ENCODE data around the gene GSG1L.

Gene GSG1L

GRCh38 chr16:28027055-28027454 is 36.5 kb downstream of the GSG1L start:
- Histone ChIP-seq H3K4me3 (replicated peaks; ENCODE audit: low read depth, low read length) (no peak overlapping the region), H3K27me3 (replicated peaks; ENCODE audit: control insufficient read depth, insufficient read depth, low read length) (no peaks in the 10 kb centered on the region), H3K36me3 (ENCODE audit: control insufficient read depth, insufficient read depth, low read length) (no peaks in the 10 kb centered on the region)
- DNase-seq (ENCODE audit: extremely low read depth, insufficient read length), result no peak
- TF ChIP-seq CTCF (IDR thresholded peaks at IDR 0.05; ENCODE audit: insufficient read depth, low read length, poor library complexity, severe bottlenecking), result no peak

GRCh38 chr16:28025631-28026030 is 37.9 kb downstream of the GSG1L start:
- Histone ChIP-seq H3K27me3 (replicated peaks; ENCODE audit: control insufficient read depth, insufficient read depth, low read length) (no peaks in the 10 kb centered on the region), H3K4me3 (replicated peaks; ENCODE audit: low read depth, low read length) (no peak overlapping the region), H3K36me3 (ENCODE audit: control insufficient read depth, insufficient read depth, low read length) (no peaks in the 10 kb centered on the region)
- DNase-seq (ENCODE audit: extremely low read depth, insufficient read length), result no peak
- TF ChIP-seq CTCF (IDR thresholded peaks at IDR 0.05; ENCODE audit: insufficient read depth, low read length, poor library complexity, severe bottlenecking), result no peak

GRCh38 chr16:28019218-28019617 is 44.3 kb downstream of the GSG1L start:
- DNase-seq (ENCODE audit: extremely low read depth, insufficient read length), result no peak
- Histone ChIP-seq H3K27me3 (replicated peaks; ENCODE audit: control insufficient read depth, insufficient read depth, low read length) (no peaks in the 10 kb centered on the region), H3K4me3 (replicated peaks; ENCODE audit: low read depth, low read length) (no peak overlapping the region), H3K36me3 (ENCODE audit: control insufficient read depth, insufficient read depth, low read length) (no peaks in the 10 kb centered on the region)
- TF ChIP-seq CTCF (IDR thresholded peaks at IDR 0.05; ENCODE audit: insufficient read depth, low read length, poor library complexity, severe bottlenecking), result no peak

GRCh38 chr16:28014851-28015250 is 48.7 kb downstream of the GSG1L start:
- TF ChIP-seq CTCF (IDR thresholded peaks at IDR 0.05; ENCODE audit: insufficient read depth, low read length, poor library complexity, severe bottlenecking), result no peak
- Histone ChIP-seq H3K27me3 (replicated peaks; ENCODE audit: control insufficient read depth, insufficient read depth, low read length) (peaks cover 1% of the 10 kb centered on the region; the same call in 1 of the 2 replicates), H3K36me3 (ENCODE audit: control insufficient read depth, insufficient read depth, low read length) (no peaks in the 10 kb centered on the region), H3K4me3 (replicated peaks; ENCODE audit: low read depth, low read length) (no peak overlapping the region)
- DNase-seq (ENCODE audit: extremely low read depth, insufficient read length), result no peak

- H3K36me3 ChIP-seq (ENCODE audit: control insufficient read depth, insufficient read depth, low read length), result no peaks in the 10 kb centered on the region
Observed at GRCh38 chr16:28013878-28014277, 49.6 kb downstream of the GSG1L start.

More at GRCh38 chr16:28013878-28014277, 49.6 kb downstream of the GSG1L start:
- H3K4me3 ChIP-seq (replicated peaks; ENCODE audit: low read depth, low read length), result no peak overlapping the region
- peaks cover 1% of the 10 kb centered on the region for H3K27me3 ChIP-seq (replicated peaks; ENCODE audit: control insufficient read depth, insufficient read depth, low read length)
- DNase-seq (ENCODE audit: extremely low read depth, insufficient read length), result no peak
- no peak for TF ChIP-seq CTCF (IDR thresholded peaks at IDR 0.05; ENCODE audit: insufficient read depth, low read length, poor library complexity, severe bottlenecking)
